Memory B cell (primary cell): ENCODE results near the gene MYO18B.

Source experiments
- ATAC-seq: fragments of 150-1000 bp; cut with Tn5 transposase; 2 replicates; pipeline ENCODE4 v1.10.0; 2021; ENCODE audit warnings: low read depth, mild to moderate bottlenecking, moderate library complexity
- DNase-seq, 2 donors: peaks; one replicate each; pipeline ENCODE4 v3.0.0; 2022; ENCODE audit warnings: low spot score in 2 of 2
- H3K27ac Mint-ChIP-seq: one replicate; pipeline ENCODE4 v1.8.0; 2022; ENCODE audit warnings: mild to moderate bottlenecking, moderate library complexity, mixed read lengths
- H3K27me3 Mint-ChIP-seq: one replicate; pipeline ENCODE4 v1.8.0; 2022; ENCODE audit warnings: mixed read lengths
- H3K36me3 Mint-ChIP-seq: one replicate; pipeline ENCODE4 v1.8.0; 2022; ENCODE audit warnings: mild to moderate bottlenecking, mixed read lengths
- H3K4me1 Mint-ChIP-seq: one replicate; pipeline ENCODE4 v1.8.0; 2022; ENCODE audit warnings: mixed read lengths
- H3K4me3 Mint-ChIP-seq: one replicate; pipeline ENCODE4 v1.8.0; 2022; ENCODE audit warnings: mild to moderate bottlenecking, moderate library complexity, mixed read lengths
- H3K9me3 Mint-ChIP-seq: one replicate; pipeline ENCODE4 v1.8.0; 2022; ENCODE audit warnings: mixed read lengths

The MYO18B gene

DNA sequence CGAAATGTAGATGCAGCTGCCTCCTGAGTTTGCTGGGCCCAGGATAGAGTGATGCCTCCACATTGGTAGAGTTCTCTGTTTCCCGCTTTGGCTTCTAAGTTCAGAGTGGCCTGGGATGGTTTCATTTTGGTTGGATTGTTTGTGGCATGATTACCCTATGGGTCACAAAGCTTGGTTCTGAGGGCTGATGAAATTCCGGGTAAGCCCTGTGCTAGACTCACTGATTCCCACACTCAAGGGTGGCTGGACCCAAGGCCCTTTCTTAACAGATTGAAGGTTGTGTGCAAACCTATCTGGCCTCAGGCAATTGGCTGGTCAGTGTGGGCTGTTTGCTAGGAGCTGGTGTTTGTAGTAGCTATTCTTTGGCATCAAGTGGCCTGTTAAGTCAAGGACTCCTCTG is 158.4 kb downstream of the MYO18B start:
- Mint-ChIP-seq H3K9me3 (no peaks in the 10 kb centered on the region), H3K36me3 (no peaks in the 10 kb centered on the region), H3K4me3 (no peak overlapping the region), H3K4me1 (no peaks in the 10 kb centered on the region), H3K27ac (no peak overlapping the region), H3K27me3 (peaks cover 13% of the 10 kb centered on the region)
- DNase-seq (no peak), ATAC-seq (no peak)

DNA sequence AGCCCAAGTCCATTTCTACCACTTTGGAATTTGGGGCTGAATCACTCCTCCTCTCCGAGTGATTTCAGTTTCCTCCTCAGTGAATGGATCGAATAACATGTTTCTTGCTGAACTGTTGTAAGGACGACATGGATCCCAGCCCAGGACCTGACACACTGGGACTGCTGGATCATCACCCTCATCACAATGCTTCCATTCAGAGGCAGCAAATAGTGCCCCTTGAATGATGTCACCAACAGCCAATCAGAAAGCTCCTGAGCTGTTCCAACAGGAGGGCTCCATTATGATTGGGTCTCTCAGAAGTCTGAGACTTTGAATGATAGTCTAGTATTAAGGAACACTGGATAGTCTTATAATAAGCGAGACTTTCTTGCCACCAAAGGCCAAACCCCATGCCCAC is 158.9 kb downstream of the MYO18B start:
- peaks cover 13% of the 10 kb centered on the region for H3K27me3 Mint-ChIP-seq
- no peaks in the 10 kb centered on the region for H3K9me3 Mint-ChIP-seq
- no peaks in the 10 kb centered on the region for H3K4me1 Mint-ChIP-seq
- H3K36me3 Mint-ChIP-seq: no peaks in the 10 kb centered on the region
- no peak for DNase-seq
- H3K27ac Mint-ChIP-seq: no peak overlapping the region
- no peak overlapping the region for H3K4me3 Mint-ChIP-seq
- ATAC-seq: no peak

DNA sequence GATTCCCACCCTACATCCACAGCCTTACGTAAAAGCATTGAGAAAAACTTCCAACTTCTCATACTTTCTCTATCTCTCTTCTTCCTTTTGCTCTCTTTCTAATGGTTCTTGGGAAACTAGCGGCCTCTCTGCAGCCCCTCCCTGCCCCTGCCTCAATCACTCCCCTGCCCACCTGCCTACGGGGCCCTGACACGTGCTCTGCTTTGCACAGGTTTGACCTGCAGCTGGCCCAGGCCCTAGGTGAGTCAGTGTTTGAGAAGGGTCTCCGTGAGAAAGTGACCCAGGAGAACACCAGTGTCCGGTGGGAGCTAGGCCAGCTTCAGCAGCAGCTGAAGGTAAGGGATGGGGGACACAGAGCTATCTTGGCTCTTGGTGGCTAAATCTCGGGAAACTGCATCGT is 160.4 kb downstream of the MYO18B start:
- Mint-ChIP-seq H3K27ac (no peak overlapping the region), H3K4me3 (no peak overlapping the region), H3K9me3 (peaks cover 2% of the 10 kb centered on the region), H3K36me3 (no peaks in the 10 kb centered on the region), H3K27me3 (peaks cover 11% of the 10 kb centered on the region), H3K4me1 (no peaks in the 10 kb centered on the region)
- DNase-seq (no peak), ATAC-seq (no peak)

DNA sequence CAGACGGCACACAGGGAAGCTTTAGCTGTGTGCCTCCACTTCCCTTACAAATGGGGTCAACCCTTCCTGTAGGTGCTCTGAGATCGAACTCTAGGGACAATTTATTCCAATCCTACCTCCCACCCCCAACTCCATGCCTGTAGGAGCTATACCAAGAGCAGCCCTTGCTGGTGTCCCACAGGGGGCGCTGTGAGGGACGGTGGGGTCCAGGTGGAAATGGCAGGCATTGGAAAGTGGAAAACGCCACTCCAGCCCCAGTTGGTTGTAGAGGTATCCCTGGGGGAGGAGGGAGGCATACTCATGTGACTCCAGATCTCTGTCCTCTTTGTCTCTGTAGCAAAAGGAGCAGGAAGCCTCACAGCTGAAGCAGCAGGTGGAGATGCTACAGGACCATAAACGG is 161.3 kb downstream of the MYO18B start:
- peaks cover 2% of the 10 kb centered on the region for H3K9me3 Mint-ChIP-seq
- H3K4me1 Mint-ChIP-seq: no peaks in the 10 kb centered on the region
- H3K36me3 Mint-ChIP-seq: no peaks in the 10 kb centered on the region
- ATAC-seq (no peak), DNase-seq (no peak)
- no peak overlapping the region for H3K4me3 Mint-ChIP-seq
- peaks cover 11% of the 10 kb centered on the region for H3K27me3 Mint-ChIP-seq
- no peak overlapping the region for H3K27ac Mint-ChIP-seq

DNA sequence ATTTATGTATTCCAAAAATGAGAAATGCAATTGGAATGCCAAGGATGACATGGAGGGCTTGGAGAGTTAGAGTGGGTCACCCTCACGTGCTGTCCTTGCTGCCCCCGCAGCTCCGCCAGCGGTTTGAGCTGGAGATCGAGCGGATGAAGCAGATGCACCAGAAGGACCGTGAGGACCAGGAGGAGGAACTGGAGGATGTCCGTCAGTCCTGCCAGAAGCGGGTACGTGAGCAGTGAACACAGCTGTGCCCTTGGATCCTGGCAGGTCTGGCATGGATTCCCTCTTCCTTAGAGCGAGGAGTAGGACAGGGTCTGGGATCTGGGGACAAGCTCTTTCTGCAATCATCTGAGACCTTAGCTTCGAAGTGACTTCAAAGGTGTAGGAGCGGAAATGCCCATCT is 166.2 kb downstream of the MYO18B start:
- Mint-ChIP-seq H3K27me3 (peaks cover 7% of the 10 kb centered on the region), H3K36me3 (no peaks in the 10 kb centered on the region), H3K4me3 (no peak overlapping the region), H3K9me3 (peaks cover 2% of the 10 kb centered on the region), H3K4me1 (no peaks in the 10 kb centered on the region), H3K27ac (no peak overlapping the region)
- DNase-seq (no peak), ATAC-seq (no peak)

DNA sequence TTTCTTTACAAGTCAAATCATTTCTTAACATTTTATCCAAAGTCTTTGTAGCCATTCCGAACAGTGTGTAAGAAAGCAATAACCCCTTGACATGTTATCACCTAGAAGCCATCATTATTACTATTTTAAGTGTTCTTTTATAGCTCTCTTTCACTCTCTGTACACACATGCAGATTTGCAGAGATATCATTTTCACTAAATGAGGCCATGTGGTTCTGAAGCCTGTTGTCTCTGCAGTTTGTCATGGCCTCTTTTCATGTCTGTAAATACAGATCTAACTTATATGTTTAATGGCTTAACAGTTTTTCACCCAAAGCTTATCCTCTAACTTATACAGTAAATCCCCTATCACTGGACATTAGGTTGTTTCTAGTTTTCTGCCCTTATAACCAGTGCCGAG is 166.8 kb downstream of the MYO18B start:
- no peak overlapping the region for H3K27ac Mint-ChIP-seq
- H3K36me3 Mint-ChIP-seq: no peaks in the 10 kb centered on the region
- DNase-seq (no peak), ATAC-seq (no peak)
- no peaks in the 10 kb centered on the region for H3K4me1 Mint-ChIP-seq
- peaks cover 7% of the 10 kb centered on the region for H3K27me3 Mint-ChIP-seq
- H3K4me3 Mint-ChIP-seq: no peak overlapping the region
- H3K9me3 Mint-ChIP-seq: peaks cover 2% of the 10 kb centered on the region

DNA sequence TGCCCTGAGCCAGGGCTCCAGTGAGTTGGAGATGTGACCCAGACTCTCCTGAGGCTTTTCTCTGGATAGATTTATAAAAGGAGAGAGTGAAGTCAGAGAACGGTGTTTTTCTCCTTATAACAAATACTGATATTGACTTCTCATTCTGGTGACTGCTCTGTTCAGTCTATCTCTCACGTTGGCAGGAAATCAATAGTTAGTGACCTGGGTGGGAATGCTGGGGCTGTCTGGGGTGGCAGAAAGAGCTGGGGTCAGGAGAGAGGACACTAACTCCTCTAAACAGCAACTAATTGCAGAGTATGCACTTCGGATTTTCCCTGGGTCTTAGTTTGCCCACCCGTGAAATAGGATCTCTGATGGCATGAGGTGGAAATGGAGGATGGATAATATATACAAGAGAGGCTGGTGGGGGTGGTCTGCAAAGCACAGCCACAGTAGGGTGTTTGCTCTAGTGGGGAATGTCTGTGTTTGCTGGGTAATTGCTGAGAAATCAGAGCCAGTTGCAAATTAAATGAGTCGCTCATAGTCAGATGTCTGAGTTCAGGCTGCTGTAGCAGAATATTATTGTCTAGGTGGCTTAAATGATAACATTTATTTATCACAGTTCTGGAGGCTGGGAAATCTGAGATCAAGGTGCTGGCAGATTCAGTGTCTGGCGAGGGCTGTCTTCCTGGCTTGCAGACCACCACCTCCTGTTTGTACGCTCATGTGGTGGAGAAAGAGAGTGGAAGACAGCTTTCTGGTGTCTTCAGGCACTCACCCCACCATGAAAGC is 167.8 kb downstream of the MYO18B start:
- H3K36me3 Mint-ChIP-seq: no peaks in the 10 kb centered on the region
- H3K4me1 Mint-ChIP-seq: no peaks in the 10 kb centered on the region
- H3K27ac Mint-ChIP-seq: no peak overlapping the region
- peaks cover 4% of the 10 kb centered on the region for H3K27me3 Mint-ChIP-seq
- no peak for DNase-seq
- ATAC-seq: no peak
- H3K9me3 Mint-ChIP-seq: peaks cover 2% of the 10 kb centered on the region
- no peak overlapping the region for H3K4me3 Mint-ChIP-seq

DNA sequence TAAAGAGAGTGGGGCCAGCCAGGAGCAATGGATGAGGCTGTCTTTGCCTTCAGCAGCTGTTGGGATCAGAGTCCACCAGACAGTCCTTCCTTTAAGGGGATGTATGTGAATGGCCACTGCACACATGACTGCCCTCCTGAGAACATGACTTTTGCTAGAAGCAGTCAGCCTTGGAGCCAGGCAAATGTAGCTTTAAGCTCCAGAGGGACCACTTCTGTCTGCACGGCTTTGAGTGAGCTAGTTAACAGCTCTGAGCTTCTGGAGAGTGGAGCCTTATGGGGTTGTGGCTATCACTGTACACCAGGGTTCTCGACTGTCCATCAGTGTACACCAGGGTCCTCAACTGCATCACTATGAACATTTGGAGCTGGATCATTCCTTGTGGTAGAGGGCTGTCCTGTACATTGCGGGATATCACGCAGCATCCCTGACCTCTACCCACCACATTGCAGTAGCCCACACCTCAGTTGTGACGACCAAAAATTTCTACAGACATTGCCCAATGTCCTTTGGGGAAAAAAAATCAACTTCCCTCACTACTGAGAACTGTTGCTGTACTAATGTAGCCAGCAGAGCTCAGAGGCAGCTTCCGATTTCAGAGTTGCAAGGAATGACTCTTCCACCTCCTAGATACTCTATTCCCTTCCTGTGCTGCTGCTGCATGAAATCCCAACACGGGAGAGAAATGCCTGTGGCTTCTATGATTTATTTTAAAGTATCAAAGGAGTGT is 169.4 kb downstream of the MYO18B start:
- H3K27me3 Mint-ChIP-seq: peaks cover 6% of the 10 kb centered on the region
- H3K4me1 Mint-ChIP-seq: no peaks in the 10 kb centered on the region
- no peak overlapping the region for H3K4me3 Mint-ChIP-seq
- DNase-seq: no peak
- H3K36me3 Mint-ChIP-seq: no peaks in the 10 kb centered on the region
- no peak for ATAC-seq
- H3K9me3 Mint-ChIP-seq: peaks cover 3% of the 10 kb centered on the region
- no peak overlapping the region for H3K27ac Mint-ChIP-seq

DNA sequence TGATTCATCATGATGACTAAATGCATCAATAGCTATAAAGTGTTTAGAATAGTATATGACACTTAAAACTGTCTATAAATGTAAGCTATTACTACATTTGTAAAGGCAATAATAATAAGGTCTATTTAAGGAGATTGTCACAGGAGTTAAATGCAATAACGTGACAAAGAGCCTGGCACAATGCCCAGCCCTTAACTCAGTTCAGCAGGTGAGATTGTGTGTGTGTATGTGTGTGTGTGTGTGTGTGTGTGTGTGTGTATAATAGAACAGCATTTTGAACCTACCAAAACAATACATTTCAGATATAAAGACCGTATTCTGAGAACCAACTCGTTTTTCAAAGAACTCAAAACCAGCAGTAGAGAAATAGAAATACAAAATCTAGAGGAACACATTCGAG is 177.5 kb downstream of the MYO18B start:
- Mint-ChIP-seq H3K4me1 (no peaks in the 10 kb centered on the region), H3K9me3 (peaks cover 5% of the 10 kb centered on the region), H3K4me3 (no peak overlapping the region), H3K27me3 (peaks cover 17% of the 10 kb centered on the region), H3K36me3 (no peaks in the 10 kb centered on the region), H3K27ac (no peak overlapping the region)
- ATAC-seq (no peak), DNase-seq (no peak)

DNA sequence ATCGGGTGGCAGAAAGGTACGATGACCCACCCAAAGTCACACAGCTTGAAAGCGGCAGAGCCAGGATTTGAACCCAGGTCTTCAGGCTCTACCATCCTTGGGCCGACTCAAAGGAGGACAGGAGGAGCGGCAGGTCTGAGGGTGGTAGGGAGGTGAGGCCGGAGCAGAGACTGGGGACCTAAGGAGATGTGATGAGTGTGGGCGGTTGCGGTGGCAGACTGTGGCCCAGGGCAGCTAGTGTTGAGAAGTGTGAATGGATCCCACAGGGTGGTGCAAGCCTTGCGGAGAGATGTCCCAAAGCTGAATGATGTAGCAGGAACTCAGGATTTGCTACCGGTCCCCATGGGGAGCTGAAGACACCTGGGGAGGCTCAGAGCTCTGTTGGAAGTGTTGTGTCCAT is 180.2 kb downstream of the MYO18B start:
- H3K27me3 Mint-ChIP-seq: peaks cover 18% of the 10 kb centered on the region
- no peak for ATAC-seq
- peaks cover 3% of the 10 kb centered on the region for H3K9me3 Mint-ChIP-seq

DNA sequence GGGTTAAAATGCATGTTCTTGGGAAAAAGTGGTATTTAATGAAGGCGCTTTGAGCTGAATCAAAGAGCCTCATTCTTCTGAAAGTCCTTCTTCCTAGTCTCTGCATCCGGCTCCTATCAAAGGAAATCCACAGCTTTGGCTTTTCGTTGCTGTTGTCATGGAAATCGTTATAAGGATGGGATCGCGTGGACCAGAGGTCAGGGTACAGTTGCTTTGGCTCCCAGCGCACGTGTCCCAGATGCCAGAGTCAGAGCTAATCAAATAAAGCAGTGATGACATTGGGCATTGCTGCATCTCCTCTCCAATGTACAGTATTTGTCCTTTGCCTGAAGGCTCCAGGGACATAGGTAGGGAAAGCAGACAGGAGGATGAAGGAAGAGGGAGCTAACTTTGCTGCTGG is 181.9 kb downstream of the MYO18B start:
- Mint-ChIP-seq H3K27me3 (peaks cover 18% of the 10 kb centered on the region), H3K27ac (no peak overlapping the region), H3K36me3 (no peaks in the 10 kb centered on the region), H3K4me1 (no peaks in the 10 kb centered on the region), H3K4me3 (no peak overlapping the region), H3K9me3 (no peaks in the 10 kb centered on the region)
- DNase-seq (no peak), ATAC-seq (no peak)

More for the DNA sequence above, 180.2 kb downstream of the MYO18B start:
- Mint-ChIP-seq H3K27ac (no peak overlapping the region), H3K4me3 (no peak overlapping the region), H3K4me1 (no peaks in the 10 kb centered on the region), H3K36me3 (no peaks in the 10 kb centered on the region)
- DNase-seq: no peak

DNA sequence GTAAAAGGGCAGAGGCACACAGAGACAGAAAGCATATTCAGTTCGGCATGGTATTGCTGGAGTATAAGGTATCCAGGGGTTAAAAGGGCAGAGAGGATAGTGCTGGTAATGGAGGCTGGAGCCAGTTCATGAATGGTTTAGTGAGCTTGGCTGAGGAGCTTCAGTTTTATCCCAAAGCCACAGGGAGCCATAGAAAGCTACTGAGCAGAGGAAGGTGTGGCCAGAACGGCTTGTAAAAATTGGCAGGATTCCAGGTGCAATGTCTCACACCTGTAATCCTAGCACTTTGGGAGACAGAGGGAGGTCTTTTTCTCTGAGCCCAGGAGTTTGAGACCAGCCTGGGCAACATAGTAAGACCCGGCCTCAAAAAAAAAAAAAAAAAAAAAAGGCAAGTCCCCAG is 186.1 kb downstream of the MYO18B start:
- H3K36me3 Mint-ChIP-seq: no peaks in the 10 kb centered on the region
- DNase-seq (no peak), ATAC-seq (no peak)
- no peaks in the 10 kb centered on the region for H3K9me3 Mint-ChIP-seq
- H3K27me3 Mint-ChIP-seq: peaks cover 10% of the 10 kb centered on the region
- H3K27ac Mint-ChIP-seq: no peak overlapping the region
- H3K4me1 Mint-ChIP-seq: no peaks in the 10 kb centered on the region
- H3K4me3 Mint-ChIP-seq: no peak overlapping the region

DNA sequence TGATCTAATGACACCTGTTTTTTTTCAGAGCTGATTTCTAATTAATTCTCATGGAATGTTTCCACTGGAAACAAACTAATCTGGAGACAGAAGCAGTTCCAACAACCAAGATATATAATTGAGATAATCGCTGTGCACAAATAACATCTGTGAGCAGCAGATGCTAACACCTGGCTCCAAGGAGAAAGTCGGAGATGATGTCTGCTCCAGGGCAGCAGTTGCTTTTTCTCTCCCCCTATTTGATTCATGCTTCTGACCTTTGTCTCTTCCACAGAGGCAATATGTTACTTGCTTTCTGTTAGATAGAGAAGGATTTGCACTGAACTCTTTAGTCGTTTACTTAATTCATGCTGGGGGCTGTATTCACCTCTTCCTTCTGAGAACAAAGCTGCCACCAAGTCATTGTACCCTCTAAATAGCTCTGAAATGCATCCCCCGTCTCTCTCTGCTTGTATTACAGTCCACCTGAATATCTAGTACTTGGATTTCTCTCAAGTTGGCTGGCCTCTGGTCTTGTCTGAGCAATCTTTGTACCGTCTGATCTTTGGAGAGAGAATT is 187.4 kb downstream of the MYO18B start:
- H3K4me3 Mint-ChIP-seq: no peak overlapping the region

DNA sequence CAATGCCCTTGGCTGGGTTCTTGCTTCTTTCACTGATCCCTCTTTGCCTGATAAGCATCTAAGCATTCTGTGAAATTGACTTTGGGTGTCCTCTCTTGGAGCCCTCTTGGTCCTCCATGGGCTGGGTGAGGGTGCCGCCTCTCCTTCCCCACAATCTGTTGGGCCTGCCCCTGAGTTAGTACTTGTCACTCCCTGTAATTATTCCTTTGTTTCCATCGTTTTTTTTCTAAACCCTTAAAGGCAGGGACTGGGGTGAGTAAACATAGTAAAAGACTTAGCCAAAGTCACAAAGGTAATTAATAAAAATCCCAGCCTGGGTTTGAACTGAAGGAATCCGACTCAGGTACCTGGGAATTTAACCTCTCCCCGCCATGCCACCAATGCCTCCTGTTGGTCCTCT is 188.1 kb downstream of the MYO18B start:
- ATAC-seq: no peak
- H3K4me3 Mint-ChIP-seq: no peak overlapping the region
- H3K36me3 Mint-ChIP-seq: no peaks in the 10 kb centered on the region
- H3K4me1 Mint-ChIP-seq: no peaks in the 10 kb centered on the region
- DNase-seq: no peak
- no peak overlapping the region for H3K27ac Mint-ChIP-seq
- no peaks in the 10 kb centered on the region for H3K9me3 Mint-ChIP-seq
- H3K27me3 Mint-ChIP-seq: peaks cover 10% of the 10 kb centered on the region

More for the DNA sequence above, 187.4 kb downstream of the MYO18B start:
- Mint-ChIP-seq H3K36me3 (no peaks in the 10 kb centered on the region), H3K9me3 (no peaks in the 10 kb centered on the region), H3K27ac (no peak overlapping the region), H3K4me1 (no peaks in the 10 kb centered on the region), H3K27me3 (peaks cover 11% of the 10 kb centered on the region)
- DNase-seq: no peak
- no peak for ATAC-seq
